GM23248 (cell line): ENCODE measurements around the gene VTI1A. TPM values are rescaled to one million over a fixed set of nuclear protein-coding genes. Genes with fewer than 3 reads are reported as not detected.
"Not testable (repeated sequence)": the region's sequence is repeated elsewhere in the genome, so short reads cannot be mapped to it uniquely, and the experiment has no call there.

Experiments used
- DNase-seq: peaks from one replicate; pipeline ENCODE4 v3.0.0-alpha.2; 2015
- H2AFZ ChIP-seq: fragments of 200-600 bp; sonication (generic); 2 replicates; pipeline ENCODE4 v1.6.1; 2016; ENCODE audit warnings: antibody characterized with exemption
- H3F3A ChIP-seq: fragments of 200-600 bp; sonication (generic); 2 replicates; pipeline ENCODE4 v1.6.1; 2016; ENCODE audit warnings: mild to moderate bottlenecking, antibody characterized with exemption, mixed run types; ENCODE audit not compliant: insufficient read depth
- H3K27ac ChIP-seq: fragments of 200-600 bp; sonication (generic); 2 replicates; pipeline ENCODE4 v1.5.1; 2016; ENCODE audit warnings: mild to moderate bottlenecking
- H3K27me3 ChIP-seq: fragments of 200-600 bp; sonication (generic); replicated peaks from 2 replicates; pipeline ENCODE4 v1.6.1; 2016; ENCODE audit warnings: mild to moderate bottlenecking; ENCODE audit not compliant: insufficient read depth
- H3K36me3 ChIP-seq: fragments of 200-600 bp; sonication (generic); 2 replicates; pipeline ENCODE4 v1.6.1; 2016; ENCODE audit warnings: low read depth, mild to moderate bottlenecking
- H3K4me1 ChIP-seq: fragments of 200-600 bp; sonication (generic); 2 replicates; pipeline ENCODE4 v1.6.1; 2016; ENCODE audit warnings: mild to moderate bottlenecking; ENCODE audit not compliant: insufficient read depth
- H3K4me2 ChIP-seq: fragments of 200-600 bp; sonication (generic); one replicate; pipeline ENCODE4 v1.6.1; 2016; ENCODE audit warnings: mild to moderate bottlenecking; ENCODE audit not compliant: unreplicated experiment
- H3K4me3 ChIP-seq: fragments of 200-600 bp; sonication (generic); 2 replicates; pipeline ENCODE4 v1.5.1; 2016; ENCODE audit warnings: mild to moderate bottlenecking
- H3K79me2 ChIP-seq: fragments of 200-600 bp; sonication (generic); 2 replicates; pipeline ENCODE4 v1.6.1; 2016; ENCODE audit warnings: mild to moderate bottlenecking; ENCODE audit not compliant: insufficient read depth
- H3K9ac ChIP-seq: fragments of 200-600 bp; sonication (generic); 2 replicates; pipeline ENCODE4 v1.6.1; 2016; ENCODE audit warnings: mild to moderate bottlenecking
- H3K9me2 ChIP-seq: fragments of 200-600 bp; sonication (generic); 2 replicates; pipeline ENCODE4 v1.6.1; 2016; ENCODE audit warnings: mixed run types, mild to moderate bottlenecking, moderate library complexity; ENCODE audit not compliant: insufficient read depth
- H3K9me3 ChIP-seq: fragments of 200-600 bp; sonication (generic); one replicate; pipeline ENCODE4 v1.6.1; 2017; ENCODE audit warnings: low read depth
- H4K20me1 ChIP-seq: fragments of 200-600 bp; sonication (generic); 2 replicates; pipeline ENCODE4 v1.6.0; 2016; ENCODE audit not compliant: insufficient read depth
- EZH2 ChIP-seq: fragments of 200-600 bp; sonication (generic); IDR thresholded peaks from 2 replicates; pipeline ENCODE4 v1.6.1; 2018; ENCODE audit warnings: antibody characterized with exemption, mild to moderate bottlenecking; ENCODE audit not compliant: insufficient read depth, poor library complexity, severe bottlenecking
- EZH2phosphoT487 ChIP-seq: fragments of 200-600 bp; sonication (generic); IDR thresholded peaks from 2 replicates; pipeline ENCODE4 v1.6.1; 2018; ENCODE audit warnings: antibody characterized with exemption, moderate library complexity, mild to moderate bottlenecking, low read depth; ENCODE audit not compliant: insufficient read depth
- WGBS, 2 experiments: methylation state at CpG; one replicate each; pipeline ENCODE4 v1.1.6; 2015 to 2017; ENCODE audit warnings: low lambda C conversion rate in 2 of 2, low coverage in 1 of 2; ENCODE audit errors: missing lambda C conversion rate in 2 of 2; 5-methylcytosine and 5-hydroxymethylcytosine counted together
- in situ Hi-C: fragments of 300-500 bp; cut with MboI; formaldehyde crosslinking; loops from 2 replicates; pipeline ENCODE4 v1.15.0; 2020
- polyA plus RNA-seq: library from polyadenylated mRNA; unstranded; fragments of >200 nt; fragmentation: Nextera tagmentation; extraction: Ambion mirVana; gene quantifications from 2 replicates; pipeline ENCODE4 v1.2.1, GENCODE V29; 2016
- total RNA-seq: library from RNA; depleted of rRNA; stranded (reverse); fragments of >200 nt; shearing (Covaris generic); gene quantifications from 2 replicates; pipeline ENCODE4 v1.2.3, GENCODE V29; 2014

VTI1A gene
- total and polyA plus RNA-seq, 2 experiments from 2014 or later = 21.6 to 26.4 TPM

- no peaks in the 10 kb centered on the region for H3K36me3 ChIP-seq
- no peaks in the 10 kb centered on the region for H4K20me1 ChIP-seq
- no peaks in the 10 kb centered on the region for H3K79me2 ChIP-seq
- no peak overlapping the region for H3K4me3 ChIP-seq
- no peak for TF ChIP-seq EZH2phosphoT487
- DNase-seq = no peak
- no peak overlapping the region for H3K27ac ChIP-seq
- no peaks in the 10 kb centered on the region for H3K9me3 ChIP-seq
- in situ Hi-C loops = loop anchor here (10.0 kb wide), 1 partner anchor 221 kb away; no protein-coding TSS in a partner anchor
- no peaks in the 10 kb centered on the region for H3K27me3 ChIP-seq
- H3K9me2 ChIP-seq = no peaks in the 10 kb centered on the region
- no peak overlapping the region for H3K9ac ChIP-seq
- no peaks in the 10 kb centered on the region for H3F3A ChIP-seq
- H3K4me2 ChIP-seq = no peak overlapping the region
- H3K4me1 ChIP-seq = no peaks in the 10 kb centered on the region
- no peak overlapping the region for H2AFZ ChIP-seq
Observed at GRCh38 chr10:112723876-112724275, 276.9 kb downstream of the VTI1A start.

GRCh38 chr10:112724404-112724991 lies 277.5 kb downstream of the VTI1A start:
- DNase-seq = no peak
- Histone ChIP-seq H3K79me2 (no peaks in the 10 kb centered on the region), H3K4me1 (no peaks in the 10 kb centered on the region), H3K36me3 (no peaks in the 10 kb centered on the region), H4K20me1 (no peaks in the 10 kb centered on the region), H3K9me2 (no peaks in the 10 kb centered on the region), H3K4me3 (no peak overlapping the region), H3K9ac (no peak overlapping the region), H3F3A (no peaks in the 10 kb centered on the region), H3K4me2 (no peak overlapping the region), H3K27ac (no peak overlapping the region), H3K9me3 (no peaks in the 10 kb centered on the region), H2AFZ (no peak overlapping the region), H3K27me3 (no peaks in the 10 kb centered on the region)
- 85 to 86% methylated on average over 2 of the region's 2 CpGs for WGBS, 2 experiments
- TF ChIP-seq EZH2 (no peak), EZH2phosphoT487 (no peak)
- in situ Hi-C loops = loop anchor here (10.0 kb wide), 1 partner anchor 220 kb away; no protein-coding TSS in a partner anchor

DNA sequence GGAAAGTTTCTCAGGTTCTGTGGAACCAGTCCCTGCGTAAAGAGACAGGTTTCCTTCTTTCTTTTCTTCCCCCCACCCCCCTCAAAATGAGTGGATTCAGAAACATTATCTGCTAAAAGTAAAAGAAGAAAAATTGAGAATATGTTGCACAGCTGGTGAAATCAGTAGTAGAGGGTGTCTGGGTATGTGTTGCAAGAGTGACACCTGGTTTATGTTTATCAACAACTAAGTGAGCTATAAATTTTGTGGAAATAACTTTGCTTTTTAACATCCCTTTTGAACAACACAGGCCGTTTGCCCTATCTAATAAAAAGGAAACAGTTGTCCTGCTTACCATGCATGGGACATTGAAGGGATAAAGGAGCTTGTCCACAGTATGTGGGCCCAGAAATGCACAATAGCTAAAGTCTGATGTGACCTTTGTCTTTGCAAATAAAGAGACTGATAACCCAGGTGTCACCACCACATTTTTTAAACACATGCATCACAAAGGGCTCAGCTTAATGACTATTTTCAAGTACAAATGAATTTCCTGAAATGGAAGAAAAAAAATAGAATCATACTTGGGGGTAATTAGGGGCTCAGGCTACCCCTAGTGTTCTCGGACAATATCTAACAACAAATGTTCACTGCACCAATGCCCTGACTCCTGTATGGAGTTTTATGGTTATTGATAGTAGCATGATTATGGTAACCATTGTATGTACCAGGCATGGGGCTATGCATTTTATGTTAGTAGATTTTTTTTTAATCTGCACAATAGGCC lies 281.3 kb downstream of the VTI1A start:
- Histone ChIP-seq H3K9me2 (no peaks in the 10 kb centered on the region), H3K4me1 (peaks cover 13% of the 10 kb centered on the region; the same call in 1 of the 2 replicates), H2AFZ (no peak overlapping the region), H4K20me1 (no peaks in the 10 kb centered on the region), H3K79me2 (no peaks in the 10 kb centered on the region), H3K4me2 (no peak overlapping the region), H3K9ac (no peak overlapping the region), H3K4me3 (no peak overlapping the region), H3K9me3 (no peaks in the 10 kb centered on the region), H3K36me3 (no peaks in the 10 kb centered on the region), H3K27me3 (no peaks in the 10 kb centered on the region), H3F3A (peaks cover 7% of the 10 kb centered on the region), H3K27ac (no peak overlapping the region)
- in situ Hi-C loops = loop anchor here (10.0 kb wide), 1 partner anchor 216 kb away; no protein-coding TSS in a partner anchor
- no peak for DNase-seq
- TF ChIP-seq EZH2 = no peak
- no peak for TF ChIP-seq EZH2phosphoT487
- WGBS, 2 experiments = 98% methylated on average over 3 of the region's 3 CpGs

- Histone ChIP-seq H3K4me1 (peaks cover 13% of the 10 kb centered on the region; the same call in 1 of the 2 replicates), H3K9ac (no peak overlapping the region), H3K79me2 (no peaks in the 10 kb centered on the region), H3K36me3 (no peaks in the 10 kb centered on the region), H2AFZ (no peak overlapping the region), H3F3A (peaks cover 7% of the 10 kb centered on the region), H3K27ac (no peak overlapping the region), H3K4me2 (no peak overlapping the region), H3K9me2 (no peaks in the 10 kb centered on the region), H3K9me3 (no peaks in the 10 kb centered on the region), H3K27me3 (no peaks in the 10 kb centered on the region), H3K4me3 (no peak overlapping the region), H4K20me1 (no peaks in the 10 kb centered on the region)
- TF ChIP-seq EZH2phosphoT487 (no peak), EZH2 (no peak)
- no peak for DNase-seq
- in situ Hi-C loops = loop anchor here (10.0 kb wide), 1 partner anchor 216 kb away; no protein-coding TSS in a partner anchor
Observed at GRCh38 chr10:112728997-112729396, 282.0 kb downstream of the VTI1A start.

GRCh38 chr10:112731450-112731849 lies 284.4 kb downstream of the VTI1A start:
- H2AFZ ChIP-seq, H3K4me2 ChIP-seq, H3K4me3 ChIP-seq, H3K36me3 ChIP-seq, H3K9me2 ChIP-seq, H4K20me1 ChIP-seq, in situ Hi-C loops, H3K27ac ChIP-seq, H3K9ac ChIP-seq, H3K79me2 ChIP-seq, H3F3A ChIP-seq, DNase-seq, H3K27me3 ChIP-seq, H3K9me3 ChIP-seq: not testable (repeated sequence)
- H3K4me1 ChIP-seq = peaks cover 13% of the 10 kb centered on the region; the same call in 1 of the 2 replicates
- 77 to 90% methylated on average over 3 of the region's 3 CpGs for WGBS, 2 experiments
